H1 (cell line): ENCODE results near the gene CTNNA3. TPM values are rescaled to one million over a fixed set of nuclear protein-coding genes. Genes with fewer than 3 reads are reported as not detected.

ENCODE experiments used
- CTCF ChIA-PET: fragments of 300-600 bp; sonication (Branson Sonifier 250); formaldehyde crosslinking; loops from one replicate; lab custom pipeline; 2021; ENCODE audit not compliant: partially characterized antibody; lab: Charles Lee
- POLR2A ChIA-PET: fragments of 300-600 bp; sonication (Branson Sonifier 250); formaldehyde crosslinking; loops from one replicate; lab custom pipeline; 2021; ENCODE audit warnings: inconsistent platforms; ENCODE audit not compliant: partially characterized antibody; lab: Charles Lee
- DNase-seq, 2 experiments: peaks; one replicate each; pipeline versions ENCODE4 v3.0.0 to v3.0.0-alpha.2; 2010 to 2022; ENCODE audit warnings: low spot score in 2 of 2, low read depth in 1 of 2, mixed read lengths in 1 of 2
- FAIRE-seq: peaks from 2 replicates; lab custom pipeline; 2011; peaks lifted over from hg19 to GRCh38; lab: Jason Lieb, UNC
- H2AFZ ChIP-seq: 2 replicates; pipeline ENCODE4 v1.8.1; 2012; ENCODE audit warnings: low read length, inconsistent platforms
- H2AK5ac ChIP-seq: 2 replicates; pipeline ENCODE4 v1.6.1; 2013; ENCODE audit warnings: low read depth, low read length
- H2BK120ac ChIP-seq: replicated peaks from 2 replicates; pipeline ENCODE3; 2013; ENCODE audit warnings: low read depth, low read length, inconsistent platforms
- H2BK12ac ChIP-seq: 2 replicates; pipeline ENCODE4 v1.6.1; 2013; ENCODE audit warnings: low read depth, low read length
- H2BK15ac ChIP-seq: 2 replicates; pipeline ENCODE4 v1.6.1; 2013; ENCODE audit warnings: low read length
- H2BK20ac ChIP-seq: 2 replicates; pipeline ENCODE4 v1.6.1; 2013; ENCODE audit warnings: low read length
- H2BK5ac ChIP-seq: 2 replicates; pipeline ENCODE4 v1.6.1; 2013; ENCODE audit warnings: low read depth, low read length
- H3K14ac ChIP-seq: 2 replicates; pipeline ENCODE4 v1.6.1; 2013; ENCODE audit warnings: inconsistent platforms; ENCODE audit not compliant: insufficient read length
- H3K18ac ChIP-seq: 2 replicates; pipeline ENCODE4 v1.6.1; 2013; ENCODE audit warnings: low read length; ENCODE audit errors: extremely low read depth
- H3K23ac ChIP-seq: 2 replicates; pipeline ENCODE4 v1.6.1; 2013; ENCODE audit warnings: inconsistent platforms; ENCODE audit not compliant: insufficient read length
- H3K23me2 ChIP-seq: 2 replicates; pipeline ENCODE4 v1.6.1; 2013; ENCODE audit warnings: low read depth, low read length
- H3K27ac ChIP-seq: 2 replicates; pipeline ENCODE4 v1.6.1; 2011; ENCODE audit warnings: low read depth, low read length, inconsistent platforms
- H3K27me3 ChIP-seq, 4 experiments: replicated peaks in 1 of 4; 1 replicate in 1 of 4; 2 replicates in 3 of 4; pipeline versions ENCODE4 v1.6.1 to v1.8.1; 2011 to 2013; ENCODE audit warnings: low read length in 3 of 4, mild to moderate bottlenecking in 3 of 4, inconsistent platforms in 2 of 4, mixed read lengths in 2 of 4, moderate library complexity in 1 of 4; ENCODE audit not compliant: control insufficient read depth in 3 of 4, insufficient read depth in 3 of 4; ENCODE audit errors: extremely low read depth in 1 of 4
- H3K36me3 ChIP-seq, 4 experiments: 2 replicates each; pipeline versions ENCODE4 v1.6.1 to v1.8.1; 2011 to 2013; ENCODE audit warnings: mild to moderate bottlenecking in 4 of 4, low read length in 3 of 4, moderate library complexity in 2 of 4, control low read depth in 1 of 4, inconsistent platforms in 1 of 4; ENCODE audit not compliant: insufficient read depth in 4 of 4, control insufficient read depth in 2 of 4
- H3K4ac ChIP-seq: replicated peaks from 2 replicates; pipeline ENCODE3; 2013; ENCODE audit warnings: low read length, low read depth, mixed read lengths, inconsistent platforms; ENCODE audit not compliant: insufficient read length
- H3K4me1 ChIP-seq, 4 experiments: replicated peaks in 1 of 4; 1 replicate in 1 of 4; 2 replicates in 3 of 4; pipeline versions ENCODE4 v1.6.1 to v1.8.1; 2011 to 2013; ENCODE audit warnings: low read length in 3 of 4, inconsistent platforms in 2 of 4, mixed read lengths in 1 of 4; ENCODE audit not compliant: insufficient read depth in 4 of 4, control insufficient read depth in 3 of 4
- H3K4me2 ChIP-seq, 2 experiments: 2 replicates each; pipeline versions ENCODE4 v1.6.1 to v1.8.1; 2011 to 2013; ENCODE audit warnings: low read depth in 2 of 2, low read length in 2 of 2, control low read depth in 1 of 2, inconsistent platforms in 1 of 2, mild to moderate bottlenecking in 1 of 2; ENCODE audit not compliant: insufficient read depth in 1 of 2
- H3K4me3 ChIP-seq, 4 experiments: fragments of 200-600, 300-600 bp in 1 of 4; sonication (generic), shearing (Covaris generic), sonication (Bioruptor Twin) in 1 of 4; 2 replicates each; pipeline versions ENCODE4 v1.5.1 to v1.8.1; 2011 to 2016; ENCODE audit warnings: low read length in 4 of 4, low read depth in 3 of 4, control low read depth in 2 of 4, inconsistent platforms in 2 of 4, mild to moderate bottlenecking in 2 of 4, mixed read lengths in 1 of 4, moderate library complexity in 1 of 4; ENCODE audit not compliant: insufficient read depth in 2 of 4; ENCODE audit errors: extremely low read depth in 1 of 4
- H3K56ac ChIP-seq: replicated peaks from 2 replicates; pipeline ENCODE3; 2013; ENCODE audit warnings: low read depth, mild to moderate bottlenecking, mixed read lengths, low read length, inconsistent platforms; ENCODE audit not compliant: insufficient read length
- H3K79me1 ChIP-seq: 2 replicates; pipeline ENCODE4 v1.6.1; 2013; ENCODE audit warnings: low read depth, low read length, control low read depth
- H3K79me2 ChIP-seq, 2 experiments: 2 replicates each; pipeline versions ENCODE4 v1.6.1 to v1.8.1; 2012 to 2013; ENCODE audit warnings: low read length in 2 of 2, mild to moderate bottlenecking in 2 of 2, inconsistent platforms in 1 of 2; ENCODE audit not compliant: insufficient read depth in 2 of 2, control insufficient read depth in 1 of 2
- H3K9ac ChIP-seq, 4 experiments: replicated peaks in 1 of 4; 1 replicate in 1 of 4; 2 replicates in 3 of 4; pipeline versions ENCODE4 v1.6.1 to v1.8.1; 2011 to 2013; ENCODE audit warnings: low read depth in 3 of 4, low read length in 3 of 4, control low read depth in 2 of 4, mild to moderate bottlenecking in 2 of 4, moderate library complexity in 2 of 4, inconsistent platforms in 1 of 4; ENCODE audit errors: extremely low read depth in 1 of 4
- H3K9me3 ChIP-seq, 2 experiments: 2 replicates each; pipeline versions ENCODE4 v1.6.1 to v1.8.1; 2012 to 2013; ENCODE audit warnings: mild to moderate bottlenecking in 2 of 2, moderate library complexity in 2 of 2, control low read depth in 1 of 2, inconsistent platforms in 1 of 2, low read depth in 1 of 2, low read length in 1 of 2, mixed read lengths in 1 of 2; ENCODE audit not compliant: insufficient read depth in 2 of 2
- H4K20me1 ChIP-seq, 2 experiments: replicated peaks in 1 of 2; 2 replicates each; pipeline versions ENCODE3 to v1.8.1; 2011 to 2013; ENCODE audit warnings: inconsistent platforms in 2 of 2, low read length in 2 of 2, mild to moderate bottlenecking in 1 of 2; ENCODE audit not compliant: insufficient read depth in 2 of 2, control insufficient read depth in 1 of 2
- H4K5ac ChIP-seq: 2 replicates; pipeline ENCODE4 v1.6.1; 2013; ENCODE audit warnings: low read length, low read depth, mixed read lengths, inconsistent platforms; ENCODE audit not compliant: insufficient read length
- H4K8ac ChIP-seq: 2 replicates; pipeline ENCODE4 v1.8.0; 2013; ENCODE audit warnings: mild to moderate bottlenecking, moderate library complexity, low read length, inconsistent platforms; ENCODE audit not compliant: insufficient read depth; ENCODE audit errors: extremely low read depth
- H4K91ac ChIP-seq: replicated peaks from 2 replicates; pipeline ENCODE3; 2013; ENCODE audit warnings: low read length, mixed read lengths, inconsistent platforms; ENCODE audit not compliant: insufficient read length
- ASH2L ChIP-seq: fragments of 200-600, 300-600 bp; sonication (generic); IDR thresholded peaks from one replicate; pipeline ENCODE4 v1.7.1; 2017; ENCODE audit warnings: low read length
- CBX5 ChIP-seq: fragments of 300-800, 300-1000 bp; sonication (generic); IDR thresholded peaks from 2 replicates; pipeline ENCODE4 v1.7.1; 2016; ENCODE audit warnings: antibody characterized with exemption, low read length, low read depth
- CTBP2 ChIP-seq: IDR thresholded peaks from 2 replicates; pipeline ENCODE4 v1.7.0; 2011; ENCODE audit warnings: borderline replicate concordance, mild to moderate bottlenecking, moderate library complexity, mixed read lengths, low read length; ENCODE audit not compliant: insufficient read depth, insufficient read length
- GABPA ChIP-seq: IDR thresholded peaks from 2 replicates; pipeline ENCODE4 v1.6.1; 2011; ENCODE audit warnings: mild to moderate bottlenecking, low read length, moderate library complexity, borderline replicate concordance; ENCODE audit not compliant: insufficient read depth
- HDAC2 ChIP-seq, 2 experiments: fragments of 300-600 bp in 1 of 2; sonication (generic) in 1 of 2; IDR thresholded peaks; 2 replicates each; pipeline ENCODE4 v1.6.1; 2011 to 2012; ENCODE audit warnings: low read depth in 2 of 2, low read length in 2 of 2, mild to moderate bottlenecking in 2 of 2, moderate library complexity in 2 of 2, borderline replicate concordance in 1 of 2, inconsistent platforms in 1 of 2
- JUN ChIP-seq: IDR thresholded peaks from 2 replicates; pipeline ENCODE4 v1.6.1; 2011; ENCODE audit warnings: low read depth, mild to moderate bottlenecking, improper control_type of control experiment, low read length
- KDM1A ChIP-seq: fragments of 200-600, 300-600 bp; sonication (generic); IDR thresholded peaks from 2 replicates; pipeline ENCODE4 v1.7.1; 2016; ENCODE audit warnings: mild to moderate bottlenecking, low read length, borderline replicate concordance
- RAD21 ChIP-seq, 2 experiments: IDR thresholded peaks in 1 of 2; conservative IDR thresholded peaks in 1 of 2; 2 replicates each; pipeline ENCODE4 v1.6.1; 2011; ENCODE audit warnings: low read depth in 2 of 2, low read length in 2 of 2, improper control_type of control experiment in 1 of 2, inconsistent platforms in 1 of 2, mild to moderate bottlenecking in 1 of 2, moderate library complexity in 1 of 2
- RBBP5 ChIP-seq: IDR thresholded peaks from 2 replicates; pipeline ENCODE4 v1.7.1; 2012; ENCODE audit warnings: low read depth, mild to moderate bottlenecking, inconsistent platforms, low read length, moderate library complexity, borderline replicate concordance
- RNF2 ChIP-seq: fragments of 200-900, 300-1000 bp; sonication (generic); IDR thresholded peaks from 2 replicates; pipeline ENCODE4 v1.7.1; 2016; ENCODE audit warnings: borderline replicate concordance, low read depth, mild to moderate bottlenecking, antibody characterized with exemption, low read length; ENCODE audit not compliant: poor library complexity, severe bottlenecking; ENCODE audit errors: missing control alignments
- SIRT6 ChIP-seq: IDR thresholded peaks from one replicate; pipeline ENCODE4 v1.7.1; 2012; ENCODE audit warnings: low read length, inconsistent platforms
- SP4 ChIP-seq: IDR thresholded peaks from 2 replicates; pipeline ENCODE4 v1.6.1; 2012; ENCODE audit warnings: low read length, inconsistent platforms
- TCF12 ChIP-seq: IDR thresholded peaks from 2 replicates; pipeline ENCODE4 v1.6.1; 2011; ENCODE audit warnings: low read depth, mild to moderate bottlenecking, low read length
- WGBS, 2 experiments: shearing (Covaris generic) in 1 of 2; methylation state at CpG; one replicate each; pipeline versions ENCODE4 v1.1.6 to v1.1.7; 2013 to 2015; ENCODE audit warnings: low lambda C conversion rate in 2 of 2, mixed read lengths in 2 of 2, inconsistent platforms in 1 of 2, low coverage in 1 of 2, missing lambda C conversion rate in 1 of 2; ENCODE audit not compliant: insufficient replicate concordance in 2 of 2, insufficient coverage in 1 of 2, insufficient read length in 1 of 2; ENCODE audit errors: extremely low coverage in 1 of 2, missing lambda C conversion rate in 1 of 2; 5-methylcytosine and 5-hydroxymethylcytosine counted together
- polyA plus RNA-seq, 7 experiments: library from polyadenylated mRNA; depleted of rRNA in 3 of 7; stranded (reverse) in 5 of 7; unstranded in 2 of 7; fragments of >200 nt in 5 of 7; fragments of 200-250 nt in 2 of 7; gene quantifications; 1 replicate in 5 of 7; 2 replicates in 1 of 7; 4 replicates in 1 of 7; pipeline versions ENCODE4 v1.2.1 to v1.2.3, GENCODE V29; 2011 to 2013; ENCODE audit warnings: missing spikeins in 2 of 7, mixed read lengths in 2 of 7
- total RNA-seq: library from RNA; stranded (reverse); fragmentation: NEBNext Ultra II Directional; extraction: Animal tissue kit (Norgen Biotek cat#: 25700); gene quantifications from 2 replicates; pipeline ENCODE4 v1.2.1, GENCODE V29; 2021

CTNNA3 gene
- total and polyA plus RNA-seq, 2 of the 8 experiments (the other 6 are each of a cell fraction or from before 2014, with no cell fraction given): 1.3 to 1.5 TPM

DNA sequence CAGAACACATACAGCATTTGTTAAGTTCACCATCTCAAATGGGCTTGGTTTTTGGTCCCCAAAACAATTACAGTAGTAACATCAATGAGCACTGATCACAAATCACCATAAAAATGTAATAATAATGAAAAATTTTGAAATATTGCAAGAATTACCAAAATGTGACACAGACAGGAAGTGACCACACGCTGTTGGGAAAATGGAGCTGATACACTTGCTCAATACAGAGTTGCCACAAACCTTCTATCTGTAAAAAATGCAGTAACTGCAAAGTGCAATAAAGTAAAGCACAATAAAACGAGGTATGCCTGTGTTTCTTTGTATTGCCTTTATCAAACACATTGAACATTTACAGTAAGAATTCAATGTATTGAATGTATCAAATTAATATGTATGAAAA is 262.7 kb downstream of the CTNNA3 start:
- no peak overlapping the region for H2BK5ac ChIP-seq
- FAIRE-seq (no peak), DNase-seq (no peak)
- no peak overlapping the region for H3K18ac ChIP-seq
- ChIA-PET POLR2A (no interaction called here), CTCF (no interaction called here)
- H4K5ac ChIP-seq: no peak overlapping the region
- H2BK20ac ChIP-seq: no peak overlapping the region
- H3K9me3 ChIP-seq: no peaks in the 10 kb centered on the region
- H3K56ac ChIP-seq: no peak overlapping the region
- H3K4me2 ChIP-seq: no peak overlapping the region
- H4K20me1 ChIP-seq: no peaks in the 10 kb centered on the region
- H2BK15ac ChIP-seq: no peak overlapping the region
- H3K4me3 ChIP-seq: no peak overlapping the region
- TF ChIP-seq KDM1A (no peak), TCF12 (no peak), CBX5 (no peak), CTBP2 (no peak), HDAC2 (IDR thresholded peaks at IDR 0.05; ENCODE audit: borderline replicate concordance in 1 of 2, low read depth in 2 of 2, low read length in 2 of 2) (no peak), GABPA (no peak), ASH2L (no peak), JUN (no peak), SIRT6 (no peak), RBBP5 (no peak), RAD21 (IDR thresholded peaks at IDR 0.05 in 1 of 2, conservative IDR thresholded peaks at IDR 0.05 in 1 of 2; ENCODE audit: low read depth in 2 of 2, low read length in 2 of 2) (no peak), RNF2 (no peak), SP4 (no peak)
- H3K9ac ChIP-seq: no peak overlapping the region
- H3K27ac ChIP-seq: no peak overlapping the region
- H3K23me2 ChIP-seq: no peaks in the 10 kb centered on the region
- H4K91ac ChIP-seq: no peak overlapping the region
- H3K79me1 ChIP-seq: no peaks in the 10 kb centered on the region
- H3K4ac ChIP-seq: no peak overlapping the region
- WGBS, 2 experiments: 85% methylated on average over 2 of the region's 2 CpGs; no CpG with 5 or more reads in 1 of the 2 experiments
- no peak overlapping the region for H2AK5ac ChIP-seq
- H3K27me3 ChIP-seq: no peaks in the 10 kb centered on the region
- H2AFZ ChIP-seq: no peak overlapping the region
- no peaks in the 10 kb centered on the region for H3K4me1 ChIP-seq
- no peaks in the 10 kb centered on the region for H3K36me3 ChIP-seq
- no peak overlapping the region for H3K14ac ChIP-seq
- H3K79me2 ChIP-seq: no peaks in the 10 kb centered on the region
- H2BK120ac ChIP-seq: no peak overlapping the region
- no peak overlapping the region for H3K23ac ChIP-seq
- H4K8ac ChIP-seq: no peak overlapping the region
- no peak overlapping the region for H2BK12ac ChIP-seq
